OCI-LY1 (cell line): Measurements from ENCODE around the gene CFAP61.

Source experiments
- H2AFZ ChIP-seq: fragments of 200-600 bp; sonication (generic), shearing (Covaris generic); 2 replicates; pipeline ENCODE4 v1.6.0; 2014; ENCODE audit warnings: antibody characterized with exemption, mild to moderate bottlenecking, low read length
- H3F3A ChIP-seq: fragments of 200-600 bp; sonication (generic), shearing (Covaris generic); 2 replicates; pipeline ENCODE4 v1.6.0; 2014; ENCODE audit warnings: mild to moderate bottlenecking, antibody characterized with exemption, low read length, moderate library complexity; ENCODE audit not compliant: insufficient read depth
- H3K27ac ChIP-seq: fragments of 200-600 bp; sonication (generic); 2 replicates; pipeline ENCODE4 v1.5.1; 2014; ENCODE audit warnings: low read length, mixed run types, mild to moderate bottlenecking, low read depth; ENCODE audit not compliant: poor library complexity, severe bottlenecking
- H3K27me3 ChIP-seq: fragments of 200-600 bp; sonication (generic); 2 replicates; pipeline ENCODE4 v1.6.0; 2014; ENCODE audit warnings: antibody characterized with exemption, mild to moderate bottlenecking, low read length, moderate library complexity; ENCODE audit not compliant: insufficient read depth
- H3K36me3 ChIP-seq: fragments of 200-600 bp; sonication (generic); 2 replicates; pipeline ENCODE4 v1.6.1; 2014; ENCODE audit warnings: mild to moderate bottlenecking, antibody characterized with exemption, low read length, moderate library complexity, mixed read lengths; ENCODE audit not compliant: insufficient read depth
- H3K4me1 ChIP-seq: fragments of 200-600 bp; sonication (generic); 2 replicates; pipeline ENCODE4 v1.5.1; 2014; ENCODE audit warnings: mild to moderate bottlenecking, low read length, moderate library complexity; ENCODE audit not compliant: insufficient read depth, severe bottlenecking
- H3K4me2 ChIP-seq: fragments of 200-600 bp; sonication (generic), shearing (Covaris generic); 2 replicates; pipeline ENCODE4 v1.6.1; 2014; ENCODE audit warnings: low read length
- H3K4me3 ChIP-seq: fragments of 200-600 bp; sonication (generic); 2 replicates; pipeline ENCODE4 v1.5.1; 2014; ENCODE audit warnings: low read length, low read depth, mild to moderate bottlenecking, mixed read lengths; ENCODE audit not compliant: poor library complexity, severe bottlenecking
- H3K79me2 ChIP-seq: fragments of 200-600 bp; shearing (Covaris generic); 2 replicates; pipeline ENCODE4 v1.6.1; 2016; ENCODE audit warnings: mixed run types, low read length, mixed read lengths; ENCODE audit not compliant: insufficient read depth
- H3K9ac ChIP-seq: fragments of 200-600 bp; sonication (generic), shearing (Covaris generic); 2 replicates; pipeline ENCODE4 v1.6.1; 2014; ENCODE audit warnings: mild to moderate bottlenecking, low read length, mixed read lengths
- H3K9me2 ChIP-seq: fragments of 200-600 bp; sonication (generic), shearing (Covaris generic); 2 replicates; pipeline ENCODE4 v1.6.1; 2014; ENCODE audit warnings: low read depth, mild to moderate bottlenecking, low read length, mixed read lengths
- H3K9me3 ChIP-seq: fragments of 200-600 bp; shearing (Covaris generic); 2 replicates; pipeline ENCODE4 v1.6.1; 2014; ENCODE audit warnings: low read length, mixed read lengths
- H4K20me1 ChIP-seq: fragments of 200-600 bp; sonication (generic), shearing (Covaris generic); 2 replicates; pipeline ENCODE4 v1.6.0; 2016; ENCODE audit warnings: mild to moderate bottlenecking, low read length; ENCODE audit not compliant: insufficient read depth
- EZH2 ChIP-seq: fragments of 200-600 bp; sonication (generic), shearing (Covaris generic); IDR thresholded peaks from 2 replicates; pipeline ENCODE4 v1.8.0; 2017; ENCODE audit warnings: borderline replicate concordance, mixed run types, mild to moderate bottlenecking, antibody characterized with exemption, low read length, moderate library complexity, mixed read lengths
- TF ChIP-seq, protein P1 (sequence below): fragments of 200-600 bp; sonication (generic), shearing (Covaris generic); IDR thresholded peaks from 2 replicates; pipeline ENCODE4 v1.5.1; 2017; ENCODE audit warnings: mild to moderate bottlenecking, antibody characterized with exemption, low read length, moderate library complexity, mixed read lengths

Gene CFAP61

DNA sequence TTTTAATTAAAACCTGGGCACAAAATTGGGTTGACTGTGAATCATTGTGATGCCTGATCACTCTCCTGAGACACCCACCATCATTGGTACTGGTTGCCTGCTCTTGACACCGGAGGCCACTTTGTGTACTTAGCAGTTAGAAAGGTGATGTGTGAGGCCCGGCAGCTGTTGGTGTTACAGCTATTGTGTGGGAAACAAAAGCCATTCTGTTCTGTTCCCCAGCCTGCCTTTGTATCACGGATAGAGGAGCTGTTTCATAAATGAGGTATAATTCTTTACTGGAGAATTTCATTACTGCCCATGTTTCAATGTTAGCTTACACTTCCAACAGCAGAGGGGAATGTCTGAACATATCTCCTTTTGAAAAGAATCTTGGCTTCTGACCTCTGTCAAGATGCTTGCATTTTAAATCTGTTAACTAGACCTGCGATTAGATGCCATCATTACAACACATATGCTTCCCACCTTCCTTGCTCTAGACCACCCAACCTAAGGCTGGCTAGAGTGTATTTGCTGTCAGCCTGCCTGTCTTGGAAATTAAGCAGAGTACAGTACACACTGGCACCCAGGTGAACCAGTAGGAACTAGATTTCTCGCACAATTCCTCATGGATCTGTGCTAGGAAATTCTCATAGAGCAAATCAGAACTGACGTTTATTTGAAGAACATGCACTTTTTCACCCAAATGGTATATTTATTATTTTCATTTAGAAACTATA is 173.2 kb downstream of the CFAP61 start:
- Histone ChIP-seq H3K36me3 (no peaks in the 10 kb centered on the region), H3K9me3 (no peaks in the 10 kb centered on the region), H3K4me2 (no peak overlapping the region), H4K20me1 (no peaks in the 10 kb centered on the region), H3K27me3 (no peaks in the 10 kb centered on the region), H3K79me2 (no peaks in the 10 kb centered on the region), H3K27ac (no peak overlapping the region), H3F3A (no peaks in the 10 kb centered on the region), H3K4me3 (no peak overlapping the region), H2AFZ (no peak overlapping the region), H3K9ac (no peak overlapping the region), H3K4me1 (no peaks in the 10 kb centered on the region), H3K9me2 (no peaks in the 10 kb centered on the region)
- TF ChIP-seq, protein P1, sequence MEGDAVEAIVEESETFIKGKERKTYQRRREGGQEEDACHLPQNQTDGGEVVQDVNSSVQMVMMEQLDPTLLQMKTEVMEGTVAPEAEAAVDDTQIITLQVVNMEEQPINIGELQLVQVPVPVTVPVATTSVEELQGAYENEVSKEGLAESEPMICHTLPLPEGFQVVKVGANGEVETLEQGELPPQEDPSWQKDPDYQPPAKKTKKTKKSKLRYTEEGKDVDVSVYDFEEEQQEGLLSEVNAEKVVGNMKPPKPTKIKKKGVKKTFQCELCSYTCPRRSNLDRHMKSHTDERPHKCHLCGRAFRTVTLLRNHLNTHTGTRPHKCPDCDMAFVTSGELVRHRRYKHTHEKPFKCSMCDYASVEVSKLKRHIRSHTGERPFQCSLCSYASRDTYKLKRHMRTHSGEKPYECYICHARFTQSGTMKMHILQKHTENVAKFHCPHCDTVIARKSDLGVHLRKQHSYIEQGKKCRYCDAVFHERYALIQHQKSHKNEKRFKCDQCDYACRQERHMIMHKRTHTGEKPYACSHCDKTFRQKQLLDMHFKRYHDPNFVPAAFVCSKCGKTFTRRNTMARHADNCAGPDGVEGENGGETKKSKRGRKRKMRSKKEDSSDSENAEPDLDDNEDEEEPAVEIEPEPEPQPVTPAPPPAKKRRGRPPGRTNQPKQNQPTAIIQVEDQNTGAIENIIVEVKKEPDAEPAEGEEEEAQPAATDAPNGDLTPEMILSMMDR, result no peak
- no peak for TF ChIP-seq EZH2

DNA sequence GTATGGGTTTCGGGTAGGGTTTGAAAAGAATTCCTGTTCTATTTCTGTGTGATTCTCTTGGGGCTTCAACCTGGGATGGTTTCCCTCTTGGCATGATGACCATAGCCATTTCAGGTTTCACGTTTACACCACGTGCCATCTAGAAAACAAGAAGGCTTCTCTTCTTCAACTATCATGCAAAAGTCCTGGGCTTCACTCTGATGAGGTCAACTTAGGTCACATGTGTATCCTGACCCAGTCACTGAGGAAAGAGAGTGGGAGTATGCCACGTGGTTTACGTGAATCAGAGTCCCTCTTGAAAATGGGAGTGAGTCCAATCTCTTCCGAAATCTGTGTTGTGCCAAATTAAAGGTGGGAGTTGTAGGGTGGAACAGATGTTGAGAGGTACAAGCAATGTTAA is 174.2 kb downstream of the CFAP61 start:
- H3K9me2 ChIP-seq, result no peaks in the 10 kb centered on the region

DNA sequence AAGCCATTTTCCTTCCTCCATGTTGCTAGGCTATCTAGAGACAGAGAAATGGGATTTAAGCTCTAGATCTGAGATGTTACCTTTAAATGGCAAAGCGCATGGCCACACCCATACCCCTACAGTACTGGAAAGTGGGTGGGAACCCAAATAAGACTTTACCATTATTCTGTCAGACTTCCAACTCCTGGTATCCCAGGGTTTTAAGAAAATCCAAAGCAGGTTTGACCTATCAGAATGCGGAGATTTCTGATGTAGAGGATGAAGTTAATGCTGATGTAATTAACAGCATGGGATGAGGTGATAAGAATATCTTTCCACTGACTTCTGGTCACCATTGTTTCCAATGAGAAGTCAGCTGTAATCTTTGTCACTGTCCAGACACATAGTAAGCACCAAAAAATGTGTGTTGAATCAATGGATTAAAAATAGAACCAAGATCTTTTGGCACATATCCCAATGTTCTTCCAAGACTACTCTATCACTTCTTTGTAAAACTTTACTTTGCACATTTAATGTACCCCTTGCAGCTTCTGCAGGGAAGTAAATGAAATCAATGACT is 174.8 kb downstream of the CFAP61 start:
- H2AFZ ChIP-seq, result no peak overlapping the region
- H3K4me3 ChIP-seq, result no peak overlapping the region
- H3K27ac ChIP-seq, result no peak overlapping the region
- no peak overlapping the region for H3K4me2 ChIP-seq
- H3K79me2 ChIP-seq, result no peaks in the 10 kb centered on the region
- no peaks in the 10 kb centered on the region for H3K27me3 ChIP-seq
- H3K9ac ChIP-seq, result no peak overlapping the region
- H3K9me3 ChIP-seq, result no peaks in the 10 kb centered on the region
- H4K20me1 ChIP-seq, result no peaks in the 10 kb centered on the region
- H3K36me3 ChIP-seq, result no peaks in the 10 kb centered on the region
- H3K4me1 ChIP-seq, result no peaks in the 10 kb centered on the region
- no peaks in the 10 kb centered on the region for H3F3A ChIP-seq
- TF ChIP-seq, protein P1, result no peak
- TF ChIP-seq EZH2, result no peak
- H3K9me2 ChIP-seq, result no peaks in the 10 kb centered on the region

More for the DNA sequence above, 174.2 kb downstream of the CFAP61 start:
- no peaks in the 10 kb centered on the region for H3K36me3 ChIP-seq
- no peaks in the 10 kb centered on the region for H3K4me1 ChIP-seq
- H3K4me3 ChIP-seq, result no peak overlapping the region
- H3K27me3 ChIP-seq, result no peaks in the 10 kb centered on the region
- no peak overlapping the region for H3K27ac ChIP-seq
- TF ChIP-seq, protein P1, result no peak
- no peak for TF ChIP-seq EZH2
- no peaks in the 10 kb centered on the region for H3K9me3 ChIP-seq
- H3K79me2 ChIP-seq, result no peaks in the 10 kb centered on the region
- H3F3A ChIP-seq, result no peaks in the 10 kb centered on the region
- H2AFZ ChIP-seq, result no peak overlapping the region
- H4K20me1 ChIP-seq, result no peaks in the 10 kb centered on the region
- no peak overlapping the region for H3K4me2 ChIP-seq
- H3K9ac ChIP-seq, result no peak overlapping the region
